Adrenal gland (tissue), 12 donors: Measurements from ENCODE around the gene RYR3. TPM values are rescaled to one million over a fixed set of nuclear protein-coding genes. Genes with fewer than 3 reads are reported as not detected.
A peak's percentile ranks its signal among the peaks of the same experiment; 100 is the strongest.
"Not testable (repeated sequence)": the region's sequence is repeated elsewhere in the genome, so short reads cannot be mapped to it uniquely, and the experiment has no call there.

Experiments
- DNase-seq, 7 donors: peaks; one replicate each; pipeline ENCODE4 v3.0.0-alpha.2; 2019 to 2020
- H3K27ac ChIP-seq, 5 donors: fragments of 200-600 bp; sonication (generic) in 4 of 5; 1 replicate in 3 of 5; 2 replicates in 2 of 5; pipeline versions ENCODE4 v1.5.1 to v1.8.0; 2016 to 2020; ENCODE audit warnings: mild to moderate bottlenecking in 1 of 5
- H3K27me3 ChIP-seq: fragments of 200-600 bp; 2 replicates; pipeline ENCODE4 v1.8.0; 2021
- H3K36me3 ChIP-seq, 2 donors: fragments of 200-600 bp; replicated peaks in 1 of 2; 1 replicate in 1 of 2; 2 replicates in 1 of 2; pipeline versions ENCODE4 v1.5.1 to v1.8.0; 2018 to 2022
- H3K4me1 ChIP-seq, 2 donors: fragments of 200-600 bp; replicated peaks in 1 of 2; 1 replicate in 1 of 2; 2 replicates in 1 of 2; pipeline versions ENCODE4 v1.5.1 to v1.8.0; 2018 to 2021
- H3K4me3 ChIP-seq, 4 donors: fragments of 200-600 bp; sonication (generic) in 3 of 4; one replicate each; pipeline ENCODE4 v1.5.1; 2016 to 2018
- H3K9me3 ChIP-seq, 3 donors: fragments of 200-600 bp; sonication (generic) in 1 of 3; replicated peaks in 1 of 3; 1 replicate in 2 of 3; 2 replicates in 1 of 3; pipeline versions ENCODE4 v1.5.1 to v1.8.0; 2016 to 2021
- CTCF ChIP-seq, 6 experiments: fragments of 450-650 bp in 4 of 6; fragments of 200-600 bp in 2 of 6; sonication (generic) in 1 of 6; IDR thresholded peaks; 1 replicate in 5 of 6; 2 replicates in 1 of 6; pipeline versions ENCODE4 v1.5.1 to v1.8.0; 2016 to 2021; ENCODE audit warnings: antibody characterized with exemption in 6 of 6, mild to moderate bottlenecking in 2 of 6, moderate library complexity in 1 of 6
- POLR2A ChIP-seq, 2 donors: fragments of 450-650 bp; IDR thresholded peaks; one replicate each; pipeline ENCODE4 v1.6.1; 2017; ENCODE audit warnings: antibody characterized with exemption in 2 of 2, mild to moderate bottlenecking in 2 of 2, moderate library complexity in 1 of 2
- WGBS, 4 donors: extraction: QIAGEN DNeasy Blood & Tissue Kit in 2 of 4; methylation state at CpG; one replicate each; pipeline versions ENCODE4 v1.1.5 to v1.1.7; 2013 to 2017; 5-methylcytosine and 5-hydroxymethylcytosine counted together
- intact Hi-C, 2 donors: fragments of 100-400 bp; cut with DNase I; formaldehyde crosslinking; loops; one replicate each; pipeline versions ENCODE4 v1.14.1 to v1.15.0; 2022 to 2023
- polyA plus RNA-seq, 3 donors: library from polyadenylated mRNA; stranded (reverse); fragments of 200-250 nt in 2 of 3; fragments of 350-450 nt in 1 of 3; fragmentation: Illumina TruSeq in 1 of 3; extraction: RNeasy Lipid Tissue Mini Kit (QIAGEN cat#74804) in 1 of 3; gene quantifications; one replicate each; pipeline ENCODE4 v1.2.3, GENCODE V29; 2013 to 2014
- total RNA-seq, 9 donors: library from RNA; depleted of rRNA in 4 of 9; stranded (reverse); fragments of >200 nt in 4 of 9; fragments of 120-200 nt in 1 of 9; fragmentation: NEBNext Ultra II Directional in 1 of 9; extraction: Animal tissue kit (Norgen Biotek cat#: 25700) in 1 of 9; gene quantifications; one replicate each; pipeline versions ENCODE4 v1.1.0 to v1.2.4, GENCODE V29; 2013 to 2023
- donor health status: healthy with polysubstance abuse.
- donor health status: Bipolar disorder and iron deficiency.
- donor health status: DM: yes; HTN: yes; CAD: no.
- donor health status: DM: no; HTN: no; CAD: no.
- donor health status: DM: no; HTN: no; CAD: no.
- donor health status: DM: yes; HTN: yes; CAD: no.

The RYR3 gene
- total and polyA plus RNA-seq, 12 donors, result 0.32 to 60.7 (median 3.4) TPM

GRCh38 chr15:33567652-33568051 lies 256.9 kb downstream of the RYR3 start:
- H3K4me3 ChIP-seq, result no peak overlapping the region
- intact Hi-C loops, result no loop called here
- H3K4me1 ChIP-seq, result no peaks in the 10 kb centered on the region
- DNase-seq, result no peak
- H3K36me3 ChIP-seq, result no peaks in the 10 kb centered on the region
- H3K27me3 ChIP-seq, result no peaks in the 10 kb centered on the region
- TF ChIP-seq CTCF (IDR thresholded peaks at IDR 0.05) (no peak), POLR2A (IDR thresholded peaks at IDR 0.05) (no peak)
- no peak overlapping the region for H3K27ac ChIP-seq
- H3K9me3 ChIP-seq, result peaks cover 0 to 6% (median 0%) of the 10 kb centered on the region in 3 donors

- Histone ChIP-seq H3K27me3 (no peaks in the 10 kb centered on the region), H3K4me1 (no peaks in the 10 kb centered on the region), H3K9me3 (peaks cover 0 to 6% (median 0%) of the 10 kb centered on the region in 3 donors), H3K27ac (no peak overlapping the region), H3K36me3 (no peaks in the 10 kb centered on the region), H3K4me3 (no peak overlapping the region)
- WGBS, 4 donors, result 68 to 79% (median 71%) methylated on average over 1 of the region's 1 CpG
- DNase-seq, result no peak
- TF ChIP-seq CTCF (IDR thresholded peaks at IDR 0.05), result no peak
- no peak for TF ChIP-seq POLR2A (IDR thresholded peaks at IDR 0.05)
- intact Hi-C loops, result no loop called here
These were observed 258.3 kb downstream of the RYR3 start for GRCh38 chr15:33569036-33569435.

- H3K27me3 ChIP-seq, H3K4me3 ChIP-seq, DNase-seq, intact Hi-C loops, H3K36me3 ChIP-seq, H3K27ac ChIP-seq, H3K9me3 ChIP-seq: not testable (repeated sequence)
- H3K4me1 ChIP-seq, result peaks cover 4 to 12% of the 10 kb centered on the region in 2 donors
- WGBS, 4 donors, result 60 to 91% (median 74%) methylated on average over 2 of the region's 2 CpGs
These were observed 267.1 kb downstream of the RYR3 start for GRCh38 chr15:33577911-33578310.

- Histone ChIP-seq H3K27me3 (no peaks in the 10 kb centered on the region), H3K36me3 (no peaks in the 10 kb centered on the region), H3K4me3 (no peak overlapping the region), H3K4me1 (peaks cover 4 to 18% of the 10 kb centered on the region in 2 donors), H3K9me3 (no peaks in the 10 kb centered on the region), H3K27ac (peak overlapping the region in 1 of 5 donors; percentile 1)
- 71 to 88% (median 85%) methylated on average over 2 of the region's 2 CpGs for WGBS, 4 donors
- intact Hi-C loops, result no loop called here
- no peak for DNase-seq
- TF ChIP-seq POLR2A (IDR thresholded peaks at IDR 0.05) (no peak), CTCF (IDR thresholded peaks at IDR 0.05) (no peak)
These were observed 269.8 kb downstream of the RYR3 start for GRCh38 chr15:33580526-33580925.

- Histone ChIP-seq H3K9me3 (no peaks in the 10 kb centered on the region), H3K36me3 (no peaks in the 10 kb centered on the region), H3K27me3 (no peaks in the 10 kb centered on the region), H3K27ac (peak overlapping the region in 1 of 5 donors; percentile 51), H3K4me3 (no peak overlapping the region), H3K4me1 (peaks cover 4 to 18% of the 10 kb centered on the region in 2 donors)
- WGBS, 4 donors, result 19 to 36% (median 30%) methylated on average over 3 of the region's 3 CpGs
- peak; percentile 52 to 84 (median 83) for DNase-seq
- TF ChIP-seq CTCF (IDR thresholded peaks at IDR 0.05) (no peak), POLR2A (IDR thresholded peaks at IDR 0.05) (no peak)
- intact Hi-C loops, result no loop called here
These were observed 270.3 kb downstream of the RYR3 start for GRCh38 chr15:33581032-33581431.
